Muscle of arm (tissue), 12 donors: ENCODE results near the gene FAM156A. TPM values are rescaled to one million over a fixed set of nuclear protein-coding genes. Genes with fewer than 3 reads are reported as not detected.
"Not testable (repeated sequence)": the region's sequence is repeated elsewhere in the genome, so short reads cannot be mapped to it uniquely, and the experiment has no call there.

Experiments used
- DNase-seq: peaks from one replicate; pipeline ENCODE4 v3.0.0-alpha.2; 2013
- polyA plus RNA-seq, 12 donors: library from polyadenylated mRNA; unstranded; fragments of 120-200 nt; gene quantifications; one replicate each; pipeline ENCODE4 v1.2.1, GENCODE V29; 2013; ENCODE audit not compliant: insufficient read length in 12 of 12

The FAM156A gene
- polyA plus RNA-seq, 12 donors, result 21.3 to 59.6 (median 26.4) TPM; not detected in 1

GRCh38 chrX:52907137-52907536 lies 51.2 kb downstream of the FAM156A start:
- DNase-seq, result not testable (repeated sequence)

- not testable (repeated sequence) for DNase-seq
These were observed 52.2 kb downstream of the FAM156A start for GRCh38 chrX:52906072-52906471.

- DNase-seq, result not testable (repeated sequence)
These were observed 52.8 kb downstream of the FAM156A start for GRCh38 chrX:52905531-52905930.

Other genes starting within 250 kb of the FAM156A start
- gene SSX2B, start 207.3 kb downstream of the FAM156A start, polyA plus RNA-seq, result not detected
- gene SPANXN5, start 161.1 kb downstream of the FAM156A start, polyA plus RNA-seq, result not detected
- gene XAGE5, start 147.2 kb downstream of the FAM156A start, polyA plus RNA-seq, result not detected
- under 1 TPM in 2 of 12 donors, not detected in 10; 0.66 to 0.74 TPM for gene XAGE3, start 90.4 kb downstream of the FAM156A start, polyA plus RNA-seq
- 10 to 100 TPM in 10 of 12 donors, not detected in 2; 11.0 to 19.6 (median 15.3) TPM for gene FAM156B, start 61.2 kb downstream of the FAM156A start, polyA plus RNA-seq
- 10 to 100 TPM in 4 of 12 donors, 1 to 10 TPM in 7, not detected in 1; 5.9 to 13.3 (median 7.6) TPM for gene GPR173, start 90.3 kb upstream of the FAM156A start, polyA plus RNA-seq
- gene TSPYL2, start 123.8 kb upstream of the FAM156A start, polyA plus RNA-seq, result 10 to 100 TPM in 11 of 12 donors, not detected in 1; 11.7 to 50.9 (median 14.6) TPM
- 10 to 100 TPM in 5 of 12 donors, 1 to 10 TPM in 6, not detected in 1; 5.6 to 17.7 (median 9.8) TPM for gene KANTR, start 135.6 kb upstream of the FAM156A start, polyA plus RNA-seq